GM12864 (cell line): ENCODE measurements around the gene RAB3IL1.

Source experiments
- DNase-seq: peaks from one replicate; pipeline ENCODE4 v3.0.0-alpha.2; 2011; ENCODE audit warnings: low read depth
- H3K4me3 ChIP-seq: 2 replicates; pipeline ENCODE4 v1.5.1; 2011; ENCODE audit warnings: mild to moderate bottlenecking, low read depth, low read length, control low read depth
- TF ChIP-seq, protein P1 (sequence below): IDR thresholded peaks from 2 replicates; pipeline ENCODE4 v1.5.1; 2011; ENCODE audit warnings: low read depth, mild to moderate bottlenecking, moderate library complexity, low read length, control low read depth, inconsistent platforms; ENCODE audit errors: missing control alignments

The RAB3IL1 gene

DNA sequence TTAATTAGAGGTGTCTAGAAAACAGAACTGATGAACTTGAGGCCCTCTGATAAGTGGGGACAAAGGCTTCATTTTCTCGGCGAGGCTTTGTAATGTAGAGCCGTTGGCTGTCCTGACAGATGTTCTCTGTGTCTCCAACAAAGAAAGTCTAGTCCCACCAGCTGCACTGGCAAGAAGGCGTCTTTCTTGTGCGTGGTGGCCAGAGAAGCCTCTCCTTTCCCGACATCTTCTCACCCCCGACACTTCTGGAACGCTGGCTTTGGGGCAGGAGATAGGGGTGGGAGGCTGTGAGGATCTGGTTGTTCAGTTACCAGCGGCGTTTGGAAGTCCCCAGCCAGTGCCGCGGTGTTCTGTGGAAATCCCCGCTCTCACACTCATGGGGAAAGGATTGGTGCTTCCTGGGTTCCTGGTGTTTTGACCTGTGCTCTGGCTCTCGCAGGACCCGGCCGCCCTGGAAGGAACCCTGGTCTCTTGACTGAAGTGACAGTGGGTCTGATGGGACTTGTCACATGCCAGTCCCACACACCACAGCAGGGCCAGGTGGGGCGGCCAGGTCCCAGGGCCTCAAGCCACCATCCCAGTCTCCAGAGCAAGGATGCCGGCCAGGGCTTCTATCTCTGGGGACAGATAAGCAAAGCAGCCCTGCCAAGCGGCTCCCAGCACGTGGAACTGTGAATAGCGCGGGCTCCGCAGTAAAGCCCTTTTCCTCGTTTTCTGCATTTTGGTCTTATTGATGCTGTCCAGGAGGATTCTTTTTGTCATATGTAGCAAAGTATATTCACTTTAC, 66.1 kb downstream of the RAB3IL1 start:
- TF ChIP-seq, protein P1, sequence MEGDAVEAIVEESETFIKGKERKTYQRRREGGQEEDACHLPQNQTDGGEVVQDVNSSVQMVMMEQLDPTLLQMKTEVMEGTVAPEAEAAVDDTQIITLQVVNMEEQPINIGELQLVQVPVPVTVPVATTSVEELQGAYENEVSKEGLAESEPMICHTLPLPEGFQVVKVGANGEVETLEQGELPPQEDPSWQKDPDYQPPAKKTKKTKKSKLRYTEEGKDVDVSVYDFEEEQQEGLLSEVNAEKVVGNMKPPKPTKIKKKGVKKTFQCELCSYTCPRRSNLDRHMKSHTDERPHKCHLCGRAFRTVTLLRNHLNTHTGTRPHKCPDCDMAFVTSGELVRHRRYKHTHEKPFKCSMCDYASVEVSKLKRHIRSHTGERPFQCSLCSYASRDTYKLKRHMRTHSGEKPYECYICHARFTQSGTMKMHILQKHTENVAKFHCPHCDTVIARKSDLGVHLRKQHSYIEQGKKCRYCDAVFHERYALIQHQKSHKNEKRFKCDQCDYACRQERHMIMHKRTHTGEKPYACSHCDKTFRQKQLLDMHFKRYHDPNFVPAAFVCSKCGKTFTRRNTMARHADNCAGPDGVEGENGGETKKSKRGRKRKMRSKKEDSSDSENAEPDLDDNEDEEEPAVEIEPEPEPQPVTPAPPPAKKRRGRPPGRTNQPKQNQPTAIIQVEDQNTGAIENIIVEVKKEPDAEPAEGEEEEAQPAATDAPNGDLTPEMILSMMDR, result no peak
- no peak overlapping the region for H3K4me3 ChIP-seq
- DNase-seq, result no peak

DNA sequence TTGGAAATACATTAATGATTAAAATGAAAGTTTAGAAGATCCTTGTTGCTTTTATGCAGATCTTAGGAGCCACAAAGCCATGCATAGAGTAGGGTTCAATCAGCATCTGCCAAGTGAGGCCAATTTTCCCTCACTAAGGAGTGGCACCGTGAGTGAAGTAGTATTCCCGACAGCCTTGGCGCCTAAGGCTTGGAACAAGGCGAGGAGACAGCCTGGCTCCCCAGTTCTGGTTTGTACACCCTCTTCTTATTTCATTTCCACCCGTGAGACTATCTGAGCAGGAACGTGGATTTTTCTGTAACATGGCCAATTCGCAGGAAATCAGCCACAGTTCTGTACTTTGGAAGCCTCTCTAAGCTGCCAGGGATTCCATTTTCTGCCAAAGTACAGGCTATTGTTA, 66.7 kb downstream of the RAB3IL1 start:
- no peak for DNase-seq
- TF ChIP-seq, protein P1, result no peak
- no peak overlapping the region for H3K4me3 ChIP-seq

DNA sequence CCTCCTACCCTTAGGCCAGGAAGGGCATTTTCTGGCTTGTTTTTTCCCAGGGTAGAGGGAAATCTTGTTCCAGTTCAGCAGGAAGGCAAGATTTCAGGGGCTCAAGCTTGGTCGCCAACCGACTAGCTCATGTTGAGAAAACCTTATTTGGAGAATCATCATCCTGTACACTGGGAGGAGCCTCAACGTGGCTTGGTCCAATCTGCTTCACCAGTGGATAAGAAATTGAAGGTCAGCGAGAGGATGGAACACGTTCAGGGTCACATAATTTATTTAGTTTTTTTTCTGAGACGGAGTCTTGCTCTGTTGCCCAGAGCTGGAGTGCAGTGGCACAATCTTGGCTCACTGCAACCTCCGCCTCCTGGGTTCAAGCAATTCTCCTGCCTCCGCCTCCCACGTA, 68.7 kb downstream of the RAB3IL1 start:
- no peak for DNase-seq
- no peak overlapping the region for H3K4me3 ChIP-seq
- TF ChIP-seq, protein P1, result no peak

DNA sequence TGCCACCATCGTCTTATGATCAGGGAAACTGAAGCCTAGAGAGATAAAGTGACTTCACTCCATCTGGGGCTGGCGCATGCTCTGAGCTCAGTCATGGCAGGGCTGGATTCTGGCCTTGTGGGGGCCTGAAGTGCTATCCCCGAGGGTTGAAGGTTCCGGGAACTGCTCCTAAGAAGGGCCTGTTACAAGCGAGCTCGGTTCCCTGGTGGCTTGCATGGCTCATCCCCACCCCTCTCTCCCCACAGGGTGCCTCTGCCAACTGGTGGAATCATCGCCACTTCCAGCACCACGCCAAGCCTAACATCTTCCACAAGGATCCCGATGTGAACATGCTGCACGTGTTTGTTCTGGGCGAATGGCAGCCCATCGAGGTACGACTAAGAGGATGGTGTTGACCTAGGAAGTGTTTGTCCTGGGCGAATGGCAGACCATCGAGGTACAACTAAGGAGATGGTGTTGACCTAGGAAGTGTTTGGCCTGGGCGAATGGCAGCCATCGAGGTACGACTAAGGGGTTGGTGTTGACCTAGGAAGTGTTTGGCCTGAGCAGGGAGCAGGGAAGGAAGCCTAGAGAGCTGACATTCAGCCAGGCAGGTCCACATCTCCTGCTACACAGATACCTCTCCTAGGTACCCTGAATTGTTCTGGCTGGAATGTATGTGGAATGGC, 69.3 kb downstream of the RAB3IL1 start:
- H3K4me3 ChIP-seq, result no peak overlapping the region

More for the DNA sequence above, 69.3 kb downstream of the RAB3IL1 start:
- no peak for DNase-seq
- TF ChIP-seq, protein P1, result no peak
